Motor neuron (in vitro differentiated cells): ENCODE data around the gene KEL. TPM values are rescaled to one million over a fixed set of nuclear protein-coding genes. Genes with fewer than 3 reads are reported as not detected.

Experiments
- ATAC-seq, 8 experiments: fragments of 200-7000 bp; cut with Tn5 transposase; replicated peaks in 6 of 8; 2 replicates each; pipeline ENCODE4 v1.8.0; 2021; ENCODE audit warnings: mild to moderate bottlenecking in 8 of 8, moderate library complexity in 8 of 8
- H3K27ac ChIP-seq, 2 donors: fragments of 250-450 bp; sonication (Bioruptor Pico); 2 replicates each; pipeline ENCODE4 v1.9.0; 2021; ENCODE audit warnings: antibody characterized with exemption in 2 of 2, mild to moderate bottlenecking in 2 of 2, moderate library complexity in 1 of 2
- H3K4me1 ChIP-seq, 2 donors: fragments of 250-450 bp; sonication (Bioruptor Pico); replicated peaks in 1 of 2; 2 replicates each; pipeline ENCODE4 v1.6.1; 2021; ENCODE audit warnings: antibody characterized with exemption in 2 of 2, mild to moderate bottlenecking in 2 of 2, moderate library complexity in 1 of 2
- H3K4me3 ChIP-seq, 5 donors: fragments of 250-450 bp; sonication (Bioruptor Pico); 2 replicates each; pipeline ENCODE4 v1.9.0; 2021; ENCODE audit warnings: antibody characterized with exemption in 5 of 5, mild to moderate bottlenecking in 5 of 5, moderate library complexity in 4 of 5
- WGBS, 10 experiments: fragments of 450-650 bp; shearing (Covaris generic); methylation state at CpG; one replicate each; pipeline ENCODE4 v1.0.0; 2022; 5-methylcytosine and 5-hydroxymethylcytosine counted together
- in situ Hi-C, 9 experiments: fragments of 400-800 bp; cut with MboI; loops; one replicate each; pipeline ENCODE4 v1.15.0; 2021; ENCODE audit warnings: low sequenced_read_pairs in 9 of 9, low pct_unique_long_range_greater_than_20kb in 2 of 9; ENCODE audit not compliant: unreplicated experiment in 9 of 9
- total RNA-seq, 8 experiments: library from RNA; unstranded; fragments of 300-600 nt; gene quantifications; 2 replicates each; pipeline versions ENCODE4 v1.2.3 to v1.2.4, GENCODE V29; 2022

The KEL gene
- total RNA-seq, 8 experiments from 2014 or later: 0.21 to 2.1 (median 0.54) TPM; not detected in 1

DNA sequence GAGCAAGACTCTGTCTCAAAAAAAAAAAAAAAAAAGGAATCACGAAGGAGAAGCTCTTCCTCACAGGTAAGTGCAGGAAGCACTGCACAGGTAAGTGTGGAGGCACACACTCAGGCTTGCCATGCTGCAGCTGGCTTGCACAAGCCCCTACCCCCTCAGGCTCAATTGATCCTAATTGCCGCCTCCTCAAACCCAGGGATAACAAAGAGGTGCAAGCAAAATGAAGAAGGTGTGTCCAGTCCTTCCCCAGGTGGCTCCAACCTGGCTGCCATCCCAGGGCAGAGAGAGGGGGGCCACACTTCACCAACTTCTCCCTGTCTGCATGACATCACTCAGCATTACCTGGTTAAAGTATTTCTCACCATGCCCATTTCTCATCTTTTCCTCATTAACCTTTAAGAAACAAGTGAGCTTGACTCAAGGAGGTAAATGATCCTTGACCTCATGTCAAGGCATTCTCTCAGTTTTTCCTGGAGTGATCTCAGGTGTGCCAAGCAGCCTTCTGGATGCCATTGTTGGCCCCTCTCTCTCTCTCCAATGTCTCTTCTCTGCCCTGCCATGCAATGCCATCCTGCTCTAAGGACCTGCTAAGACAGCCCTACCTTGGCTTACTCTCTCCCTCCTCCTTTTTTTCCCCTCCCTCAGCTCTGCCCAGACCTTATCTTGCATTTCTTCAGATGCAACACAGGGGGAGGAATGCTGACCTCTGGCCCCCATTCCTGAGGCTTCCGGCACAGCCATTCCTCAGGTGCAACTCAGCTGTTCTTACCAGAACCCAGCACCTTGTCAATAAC, 63.6 kb downstream of the KEL start:
- 0 to 78% (median 0%) methylated on average over 1 to 2 of the region's 3 CpGs; no CpG with 5 or more reads in 4 of the 10 experiments for WGBS, 10 experiments
- in situ Hi-C loops: loop anchor here in 1 of 9 experiments (25.0 kb wide), 1 partner anchor 89 kb away; no protein-coding TSS in a partner anchor

GRCh38 chr7:142897691-142898090, 64.5 kb downstream of the KEL start:
- Histone ChIP-seq H3K4me1 (no peaks in the 10 kb centered on the region), H3K27ac (no peak overlapping the region), H3K4me3 (no peak overlapping the region)
- in situ Hi-C loops: loop anchor here in 1 of 9 experiments (25.0 kb wide), 1 partner anchor 90 kb away; no protein-coding TSS in a partner anchor
- ATAC-seq: no peak
- WGBS, 10 experiments: 0 to 88% (median 47%) methylated on average over 1 to 7 of the region's 7 CpGs; no CpG with 5 or more reads in 4 of the 10 experiments

More for the DNA sequence above, 63.6 kb downstream of the KEL start:
- Histone ChIP-seq H3K4me1 (no peaks in the 10 kb centered on the region), H3K27ac (no peak overlapping the region), H3K4me3 (no peak overlapping the region)
- ATAC-seq: no peak

DNA sequence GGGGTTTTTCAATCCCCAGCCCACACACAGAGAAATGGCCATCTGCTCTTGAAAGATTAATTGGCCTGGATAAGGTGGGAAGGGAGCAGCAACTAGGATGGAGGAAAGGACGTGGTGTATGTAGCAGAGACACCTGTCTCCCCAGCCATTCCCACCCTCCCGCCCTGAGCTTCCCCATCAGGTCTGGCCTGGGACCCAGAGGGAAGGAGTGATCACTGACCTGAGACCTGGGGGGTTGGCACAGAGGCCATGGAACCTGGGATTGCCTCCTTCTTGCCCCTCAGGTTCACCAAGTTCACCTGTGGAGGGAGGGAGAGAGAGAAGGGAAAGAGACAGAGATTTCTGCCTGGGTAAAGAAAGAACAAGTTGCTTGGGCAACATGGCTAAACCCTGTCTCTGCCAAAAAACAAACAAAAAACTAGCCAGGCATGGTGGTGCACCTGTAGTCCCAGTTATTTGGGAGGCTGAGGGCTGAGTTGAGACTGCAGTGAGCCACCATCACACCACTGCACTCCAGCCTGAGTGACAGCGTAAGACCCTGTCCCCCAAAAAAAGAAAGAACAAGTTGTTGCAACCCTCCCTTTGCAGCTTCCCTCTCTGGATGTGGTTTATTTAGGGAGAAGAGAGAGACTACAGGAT, 65.3 kb downstream of the KEL start:
- in situ Hi-C loops: loop anchor here in 1 of 9 experiments (25.0 kb wide), 1 partner anchor 90 kb away; no protein-coding TSS in a partner anchor

GRCh38 chr7:142896151-142896550, 66.0 kb downstream of the KEL start:
- in situ Hi-C loops: loop anchor here in 1 of 9 experiments (25.0 kb wide), 1 partner anchor 91 kb away; no protein-coding TSS in a partner anchor
- no peak overlapping the region for H3K27ac ChIP-seq
- no peak for ATAC-seq
- no peak overlapping the region for H3K4me3 ChIP-seq
- WGBS, 10 experiments: 0 to 100% (median 52%) methylated on average over 1 to 2 of the region's 3 CpGs; no CpG with 5 or more reads in 2 of the 10 experiments
- no peaks in the 10 kb centered on the region for H3K4me1 ChIP-seq

More for the DNA sequence above, 65.3 kb downstream of the KEL start:
- Histone ChIP-seq H3K4me1 (no peaks in the 10 kb centered on the region), H3K27ac (no peak overlapping the region), H3K4me3 (no peak overlapping the region)
- ATAC-seq: no peak
- WGBS, 10 experiments: 0 to 100% (median 71%) methylated on average over 1 to 2 of the region's 3 CpGs; no CpG with 5 or more reads in 6 of the 10 experiments

- no peak overlapping the region for H3K4me3 ChIP-seq
- in situ Hi-C loops: loop anchor here in 1 of 9 experiments (25.0 kb wide), 1 partner anchor 92 kb away; no protein-coding TSS in a partner anchor
- no peaks in the 10 kb centered on the region for H3K4me1 ChIP-seq
- WGBS, 10 experiments: 0 to 63% (median 31%) methylated on average over 1 to 4 of the region's 6 CpGs; no CpG with 5 or more reads in 4 of the 10 experiments
- no peak overlapping the region for H3K27ac ChIP-seq
- no peak for ATAC-seq
Measured at GRCh38 chr7:142894985-142895593, 67.1 kb downstream of the KEL start.

DNA sequence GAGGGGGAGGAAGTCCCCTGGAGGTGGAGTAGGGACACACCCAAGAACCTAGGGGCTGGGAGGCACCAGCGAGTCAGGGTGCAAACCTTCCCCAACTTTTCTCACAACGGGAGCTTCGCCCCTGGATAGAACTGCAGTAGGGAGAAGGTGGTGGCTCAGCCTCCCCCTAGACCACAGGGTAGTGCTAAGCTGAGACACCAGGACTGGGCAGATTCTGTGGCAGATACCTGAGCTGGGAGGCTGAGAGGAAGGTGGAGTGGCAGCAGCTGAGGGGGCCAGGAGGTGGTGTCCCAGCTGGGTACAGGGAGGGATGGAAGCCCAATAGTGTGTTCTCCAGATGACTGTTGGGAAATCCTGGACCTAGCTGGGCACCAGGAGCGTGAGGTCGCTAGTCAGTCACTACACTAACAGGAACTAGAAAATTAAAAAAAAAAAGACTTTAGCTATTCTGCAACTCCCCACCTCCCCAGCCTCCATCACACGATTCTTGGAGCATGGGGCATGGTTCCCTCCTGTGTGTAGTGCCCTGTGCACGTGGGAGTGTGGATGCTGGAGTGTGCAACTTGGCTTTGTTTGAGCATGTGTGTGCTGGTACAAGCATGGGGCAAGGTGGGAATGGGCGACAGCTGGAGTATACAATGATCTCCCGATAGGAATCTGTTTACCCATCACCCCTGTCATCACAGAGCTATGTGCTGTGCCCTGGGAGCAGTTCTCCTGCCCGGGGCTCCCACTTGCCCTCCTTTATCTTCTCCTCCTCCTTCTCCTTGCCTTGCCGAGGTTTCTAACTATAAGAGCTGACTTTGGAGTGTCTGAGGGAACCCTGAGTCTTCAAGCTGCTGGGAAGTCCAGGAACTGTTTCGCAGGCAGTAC, 67.8 kb downstream of the KEL start:
- H3K27ac ChIP-seq: no peak overlapping the region
- WGBS, 10 experiments: 0 to 89% (median 43%) methylated on average over 2 to 6 of the region's 12 CpGs; no CpG with 5 or more reads in 4 of the 10 experiments
- no peak overlapping the region for H3K4me3 ChIP-seq
- in situ Hi-C loops: loop anchor here in 1 of 9 experiments (25.0 kb wide), 1 partner anchor 93 kb away; no protein-coding TSS in a partner anchor
- H3K4me1 ChIP-seq: no peaks in the 10 kb centered on the region
- no peak for ATAC-seq

- no peak for ATAC-seq
- H3K4me1 ChIP-seq: no peaks in the 10 kb centered on the region
- in situ Hi-C loops: loop anchor here in 1 of 9 experiments (25.0 kb wide), 1 partner anchor 94 kb away; no protein-coding TSS in a partner anchor
- 31 to 72% (median 53%) methylated on average over 2 to 5 of the region's 5 CpGs; no CpG with 5 or more reads in 6 of the 10 experiments for WGBS, 10 experiments
- H3K27ac ChIP-seq: no peak overlapping the region
- H3K4me3 ChIP-seq: no peak overlapping the region
Measured at GRCh38 chr7:142892951-142893350, 69.2 kb downstream of the KEL start.

DNA sequence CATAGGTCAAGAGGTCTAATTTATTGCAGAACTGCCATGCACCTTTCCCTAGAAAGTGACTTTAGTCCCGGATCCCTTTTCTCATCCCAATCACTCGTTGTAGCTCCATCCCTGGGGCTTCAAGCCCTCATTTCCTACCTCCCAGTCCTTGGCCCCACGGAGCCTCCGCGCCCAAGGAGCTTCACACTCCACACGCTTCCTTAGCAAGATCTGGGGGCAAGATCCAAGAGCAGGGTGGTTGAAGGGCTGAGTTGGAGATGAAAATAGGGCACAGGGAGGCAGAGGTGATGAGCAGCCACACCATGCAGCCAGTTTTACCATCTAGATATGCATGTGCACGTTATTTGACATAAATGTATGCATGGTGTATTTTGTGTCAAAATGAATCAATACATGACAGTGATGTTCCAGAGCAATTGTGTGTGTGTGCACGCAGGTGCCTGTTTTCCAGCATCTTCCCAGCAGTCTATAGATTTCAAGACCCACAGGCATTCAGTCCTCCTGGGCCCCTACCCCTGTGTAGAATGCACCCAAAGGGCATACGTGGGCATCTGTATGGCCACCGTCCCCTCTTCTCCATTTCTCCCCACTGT, 70.6 kb downstream of the KEL start:
- Histone ChIP-seq H3K4me1 (no peaks in the 10 kb centered on the region), H3K4me3 (no peak overlapping the region), H3K27ac (no peak overlapping the region)
- WGBS, 10 experiments: 18 to 94% (median 40%) methylated on average over 1 to 8 of the region's 10 CpGs; no CpG with 5 or more reads in 3 of the 10 experiments
- no peak for ATAC-seq
- in situ Hi-C loops: loop anchor here in 1 of 9 experiments (25.0 kb wide), 1 partner anchor 96 kb away; no protein-coding TSS in a partner anchor

Other genes starting within 250 kb of the KEL start
- under 1 TPM in 3 of 8 experiments, not detected in 5; 0.46 to 0.90 (median 0.59) TPM for gene PRSS1, start 212.9 kb downstream of the KEL start, total RNA-seq
- not detected for gene PRSS2, start 191.4 kb downstream of the KEL start, total RNA-seq
- 1 to 10 TPM in 7 of 8 experiments, under 1 TPM in 1; 0.97 to 9.9 (median 3.3) TPM for gene EPHB6, start 107.3 kb downstream of the KEL start, total RNA-seq
- 1 to 10 TPM in 3 of 8 experiments, under 1 TPM in 5; 0.07 to 1.7 (median 0.53) TPM for gene TRPV6, start 76.6 kb downstream of the KEL start, total RNA-seq
- under 1 TPM in 5 of 8 experiments, not detected in 3; 0.09 to 0.25 (median 0.13) TPM for gene TRPV5, start 28.6 kb downstream of the KEL start, total RNA-seq
- under 1 TPM in 1 of 8 experiments, not detected in 7; 0.29 TPM for gene LLCFC1, start 22.9 kb downstream of the KEL start, total RNA-seq
- 1 to 10 TPM in 1 of 8 experiments, under 1 TPM in 2, not detected in 5; 0.27 to 1.5 (median 0.41) TPM for gene OR9A2, start 64.8 kb upstream of the KEL start, total RNA-seq
- under 1 TPM in 3 of 8 experiments, not detected in 5; 0.27 to 0.85 (median 0.29) TPM for gene OR6V1, start 90.0 kb upstream of the KEL start, total RNA-seq
- not detected for gene PIP, start 169.7 kb upstream of the KEL start, total RNA-seq
- under 1 TPM in 5 of 8 experiments, not detected in 3; 0.28 to 0.45 (median 0.33) TPM for gene TAS2R39, start 221.1 kb upstream of the KEL start, total RNA-seq